ENCODE results near the gene SLC24A1.

Gene SLC24A1

DNA sequence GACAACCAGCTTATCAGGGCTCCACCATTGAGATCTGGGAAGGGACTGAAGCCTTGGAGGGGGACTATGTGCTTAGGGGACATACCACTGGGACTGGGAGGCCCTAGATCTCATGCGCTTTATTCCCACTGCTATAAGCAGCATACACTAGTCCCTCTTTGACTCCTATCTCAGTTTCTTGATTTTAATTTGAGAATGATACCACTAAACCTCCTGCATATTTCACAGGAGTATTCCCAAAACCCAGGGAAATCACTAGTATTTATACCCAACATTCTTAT is 29.2 kb downstream of the SLC24A1 start:
- TF ChIP-seq, protein P1, sequence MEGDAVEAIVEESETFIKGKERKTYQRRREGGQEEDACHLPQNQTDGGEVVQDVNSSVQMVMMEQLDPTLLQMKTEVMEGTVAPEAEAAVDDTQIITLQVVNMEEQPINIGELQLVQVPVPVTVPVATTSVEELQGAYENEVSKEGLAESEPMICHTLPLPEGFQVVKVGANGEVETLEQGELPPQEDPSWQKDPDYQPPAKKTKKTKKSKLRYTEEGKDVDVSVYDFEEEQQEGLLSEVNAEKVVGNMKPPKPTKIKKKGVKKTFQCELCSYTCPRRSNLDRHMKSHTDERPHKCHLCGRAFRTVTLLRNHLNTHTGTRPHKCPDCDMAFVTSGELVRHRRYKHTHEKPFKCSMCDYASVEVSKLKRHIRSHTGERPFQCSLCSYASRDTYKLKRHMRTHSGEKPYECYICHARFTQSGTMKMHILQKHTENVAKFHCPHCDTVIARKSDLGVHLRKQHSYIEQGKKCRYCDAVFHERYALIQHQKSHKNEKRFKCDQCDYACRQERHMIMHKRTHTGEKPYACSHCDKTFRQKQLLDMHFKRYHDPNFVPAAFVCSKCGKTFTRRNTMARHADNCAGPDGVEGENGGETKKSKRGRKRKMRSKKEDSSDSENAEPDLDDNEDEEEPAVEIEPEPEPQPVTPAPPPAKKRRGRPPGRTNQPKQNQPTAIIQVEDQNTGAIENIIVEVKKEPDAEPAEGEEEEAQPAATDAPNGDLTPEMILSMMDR (IDR thresholded peaks at IDR 0.05; ENCODE audit: insufficient read depth, low read length, missing control alignments) = no peak
- ChIA-PET POLR2A (no interaction called here), CTCF (interaction anchor here (0.8 to 5.0 kb wide), 3 partner anchors 9 to 13 kb away, joined by 3 to 49 read pairs (median 13); no protein-coding TSS in a partner anchor)
- DNase-seq (ENCODE audit: low read depth, low spot score) = no peak
- H3K4me3 ChIP-seq (ENCODE audit: low read depth, low read length) = no peak overlapping the region

DNA sequence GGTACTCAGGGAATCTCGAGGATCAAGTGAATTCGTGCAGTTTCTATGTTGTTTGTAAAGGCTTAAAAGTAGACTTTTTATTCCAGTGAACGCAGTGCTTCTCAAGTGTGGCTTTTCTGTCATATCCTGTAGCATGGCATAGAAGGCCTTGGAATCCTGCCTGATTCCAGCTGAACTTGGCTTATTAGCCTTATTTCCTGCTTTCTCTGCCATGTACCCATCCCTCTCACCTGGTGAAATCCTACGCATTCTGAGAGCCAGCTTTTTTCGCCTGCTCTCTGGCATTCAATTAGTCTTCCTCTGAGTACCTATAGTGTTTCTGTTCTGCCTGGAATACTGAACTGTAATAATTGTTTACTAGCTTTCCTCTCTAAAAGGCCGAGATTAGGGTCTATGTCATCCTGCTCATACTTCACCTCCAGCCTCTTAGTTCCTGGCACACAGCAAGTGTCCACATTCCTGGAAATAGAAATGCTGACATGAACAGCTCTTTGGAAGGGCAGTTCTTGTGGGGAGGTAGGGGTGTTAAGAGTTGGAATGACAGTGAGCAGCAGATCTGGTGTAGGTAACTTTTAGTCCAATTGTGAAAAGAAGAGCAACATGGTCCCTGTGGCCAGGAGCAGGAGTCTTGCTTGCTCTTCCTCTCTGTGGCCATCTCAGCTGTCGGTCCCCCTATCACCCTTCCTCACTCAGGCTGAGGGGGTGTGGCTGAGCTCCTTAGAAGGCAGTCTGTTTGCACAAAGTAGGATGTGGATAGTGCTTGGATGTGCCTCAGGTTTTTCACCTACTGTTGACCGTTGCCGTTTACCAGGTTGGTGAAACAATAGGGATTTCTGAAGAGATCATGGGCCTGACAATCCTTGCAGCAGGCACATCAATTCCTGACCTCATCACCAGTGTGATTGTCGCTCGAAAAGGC is 30.4 kb downstream of the SLC24A1 start:
- ChIA-PET CTCF (interaction anchor here (3.0 to 5.0 kb wide), 2 partner anchors 10 to 14 kb away, joined by 13 to 49 read pairs; no protein-coding TSS in a partner anchor), POLR2A (no interaction called here)

DNA sequence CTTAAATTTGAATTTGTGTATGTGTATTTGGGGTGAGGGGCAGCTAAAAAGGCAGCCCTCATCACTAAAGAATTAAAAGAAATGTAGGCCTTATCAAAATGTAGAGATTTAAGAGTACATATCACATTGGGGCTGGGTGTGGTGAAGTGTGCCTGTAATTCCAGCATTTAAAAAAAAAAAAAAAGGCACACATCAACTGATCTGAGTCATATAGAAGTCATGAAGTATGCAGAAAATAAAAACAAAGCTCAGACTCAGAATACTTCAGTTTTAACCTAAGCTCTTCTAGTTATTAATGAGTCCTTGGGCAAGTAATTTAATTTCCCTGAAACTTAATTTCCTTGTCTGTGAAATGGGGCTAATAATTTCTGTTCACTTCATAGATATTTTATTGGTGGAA is 31.6 kb downstream of the SLC24A1 start:
- no peak for DNase-seq (ENCODE audit: low read depth, low spot score)
- TF ChIP-seq, protein P1 (IDR thresholded peaks at IDR 0.05; ENCODE audit: insufficient read depth, low read length, missing control alignments) = no peak
- ChIA-PET POLR2A (interaction anchor here (0.6 kb wide), 1 partner anchor 159 kb away, joined by 3 read pairs; no protein-coding TSS in a partner anchor), CTCF (interaction anchor here (1.2 to 5.0 kb wide), 4 partner anchors 8 to 204 kb away, joined by 3 to 49 read pairs (median 8); no protein-coding TSS in a partner anchor)
- no peak overlapping the region for H3K4me3 ChIP-seq (ENCODE audit: low read depth, low read length)

More for the DNA sequence above, 30.4 kb downstream of the SLC24A1 start:
- TF ChIP-seq, protein P1 (IDR thresholded peaks at IDR 0.05; ENCODE audit: insufficient read depth, low read length, missing control alignments) = no peak
- no peak overlapping the region for H3K4me3 ChIP-seq (ENCODE audit: low read depth, low read length)
- no peak for DNase-seq (ENCODE audit: low read depth, low spot score)

DNA sequence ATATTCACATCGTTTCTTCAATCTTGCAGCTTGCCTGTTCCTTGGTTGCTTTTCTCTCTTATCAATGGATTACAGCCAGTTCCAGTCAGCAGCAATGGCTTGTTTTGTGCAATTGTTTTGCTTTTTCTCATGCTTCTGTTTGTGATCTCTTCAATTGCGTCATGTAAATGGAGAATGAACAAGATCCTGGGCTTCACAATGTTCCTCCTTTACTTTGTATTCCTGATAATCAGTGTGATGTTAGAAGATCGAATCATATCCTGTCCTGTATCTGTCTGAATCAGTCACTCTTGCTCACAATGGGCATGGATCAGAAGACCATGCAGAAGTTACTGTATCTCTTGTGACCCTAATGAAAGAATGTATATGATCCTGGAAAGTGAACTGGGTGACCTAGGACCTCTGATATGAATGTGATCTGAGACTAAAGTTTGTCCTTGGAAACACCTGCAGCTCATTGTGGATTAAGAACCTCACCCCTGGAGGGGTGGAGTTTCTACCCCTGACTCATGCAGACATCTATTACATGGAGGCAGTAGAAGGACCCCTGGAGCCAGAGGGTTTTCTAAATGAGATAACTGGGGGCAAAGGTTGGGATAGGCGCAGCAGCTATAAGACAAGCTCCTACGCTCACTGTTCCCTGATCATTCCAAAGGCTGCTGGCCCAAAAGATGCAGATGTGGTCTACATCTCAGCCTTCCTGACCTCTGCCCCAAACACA is 32.2 kb downstream of the SLC24A1 start:
- H3K4me3 ChIP-seq (ENCODE audit: low read depth, low read length) = no peak overlapping the region
- TF ChIP-seq, protein P1 (IDR thresholded peaks at IDR 0.05; ENCODE audit: insufficient read depth, low read length, missing control alignments) = no peak
- ChIA-PET CTCF (interaction anchor here (0.7 to 5.0 kb wide), 6 partner anchors 9 to 203 kb away, joined by 3 to 49 read pairs (median 4); no protein-coding TSS in a partner anchor), POLR2A (interaction anchor here (0.6 kb wide), 2 partner anchors 87 to 159 kb away, joined by 3 to 4 read pairs; no protein-coding TSS in a partner anchor)
- no peak for DNase-seq (ENCODE audit: low read depth, low spot score)

DNA sequence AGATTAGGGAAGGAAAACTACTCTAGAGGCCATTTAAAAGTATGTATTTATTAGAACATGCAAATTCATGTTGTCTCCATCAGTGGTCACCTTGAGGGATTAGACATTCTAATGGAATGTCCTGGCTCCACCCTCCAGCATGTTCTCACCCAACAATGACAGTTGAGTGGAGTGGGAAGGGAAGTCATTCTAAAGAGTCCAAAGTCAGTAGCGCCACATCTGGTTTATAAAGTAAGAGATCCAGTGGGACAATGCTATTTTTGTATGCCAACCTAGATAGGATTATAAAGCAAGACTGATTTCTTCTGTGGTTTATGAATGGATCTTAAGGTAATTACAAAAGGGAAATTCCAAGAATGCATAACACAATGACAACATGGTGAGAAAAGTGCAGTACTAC is 33.3 kb downstream of the SLC24A1 start:
- TF ChIP-seq, protein P1 (IDR thresholded peaks at IDR 0.05; ENCODE audit: insufficient read depth, low read length, missing control alignments) = no peak
- no peak for DNase-seq (ENCODE audit: low read depth, low spot score)
- H3K4me3 ChIP-seq (ENCODE audit: low read depth, low read length) = no peak overlapping the region
- POLR2A ChIA-PET = no interaction called here
- CTCF ChIA-PET = interaction anchor here (1.4 to 5.0 kb wide), 2 partner anchors 10 to 17 kb away, joined by 5 to 49 read pairs; no protein-coding TSS in a partner anchor

DNA sequence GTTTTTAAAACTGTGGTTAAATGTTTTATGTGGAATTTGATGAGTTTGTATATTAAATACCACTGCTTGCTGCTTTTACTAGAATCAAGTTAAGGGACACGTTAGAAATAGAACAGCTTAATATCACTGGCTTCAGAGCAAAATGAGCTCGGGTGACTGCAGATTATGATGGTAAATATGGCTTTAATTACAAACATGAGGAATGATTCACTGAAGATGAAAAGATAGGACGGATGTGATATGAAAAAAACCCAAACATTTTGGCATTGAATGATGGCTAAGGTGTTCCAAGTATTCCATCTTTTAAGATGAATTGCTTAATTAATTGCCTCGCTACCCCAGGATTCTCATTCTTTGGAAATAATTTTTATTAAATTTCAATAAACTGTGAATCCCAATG is 33.7 kb downstream of the SLC24A1 start:
- TF ChIP-seq, protein P1 (IDR thresholded peaks at IDR 0.05; ENCODE audit: insufficient read depth, low read length, missing control alignments) = no peak

More for the DNA sequence above, 33.7 kb downstream of the SLC24A1 start:
- H3K4me3 ChIP-seq (ENCODE audit: low read depth, low read length) = no peak overlapping the region
- DNase-seq (ENCODE audit: low read depth, low spot score) = no peak
- POLR2A ChIA-PET = no interaction called here
- CTCF ChIA-PET = interaction anchor here (1.4 to 5.0 kb wide), 2 partner anchors 11 to 17 kb away, joined by 5 to 49 read pairs; no protein-coding TSS in a partner anchor

All from AG04449 (cell line).